NCI-H146 treated with DMSO at 0.1 percent for 48 hours (cell line): Measurements from ENCODE around the gene SUPT4H1.

Source experiments
- DNase-seq: peaks from one replicate; lab custom pipeline; 2025; ENCODE audit not compliant: unreplicated experiment; lab: John Stamatoyannopoulos, UW

The SUPT4H1 gene

DNA sequence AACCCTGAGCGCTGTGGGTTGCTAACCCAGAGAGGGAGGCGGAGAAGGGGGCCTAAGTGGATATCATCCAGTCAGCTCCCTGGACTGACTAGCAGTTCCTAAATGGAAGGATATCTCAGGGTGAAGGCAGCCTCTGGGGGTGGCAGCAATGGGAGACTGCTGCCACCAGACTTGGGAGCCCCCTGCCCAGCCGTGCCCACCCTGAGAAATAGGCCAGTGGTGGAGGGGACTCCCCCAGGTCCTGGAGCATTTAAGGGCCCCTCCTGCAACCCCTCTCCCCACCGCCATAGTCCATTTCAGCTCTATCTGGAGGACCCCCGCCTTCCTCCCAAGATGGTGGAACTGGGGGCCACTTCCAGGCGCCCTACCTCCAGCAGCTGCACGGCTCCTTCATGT, 31.8 kb downstream of the SUPT4H1 start:
- no peak for DNase-seq

DNA sequence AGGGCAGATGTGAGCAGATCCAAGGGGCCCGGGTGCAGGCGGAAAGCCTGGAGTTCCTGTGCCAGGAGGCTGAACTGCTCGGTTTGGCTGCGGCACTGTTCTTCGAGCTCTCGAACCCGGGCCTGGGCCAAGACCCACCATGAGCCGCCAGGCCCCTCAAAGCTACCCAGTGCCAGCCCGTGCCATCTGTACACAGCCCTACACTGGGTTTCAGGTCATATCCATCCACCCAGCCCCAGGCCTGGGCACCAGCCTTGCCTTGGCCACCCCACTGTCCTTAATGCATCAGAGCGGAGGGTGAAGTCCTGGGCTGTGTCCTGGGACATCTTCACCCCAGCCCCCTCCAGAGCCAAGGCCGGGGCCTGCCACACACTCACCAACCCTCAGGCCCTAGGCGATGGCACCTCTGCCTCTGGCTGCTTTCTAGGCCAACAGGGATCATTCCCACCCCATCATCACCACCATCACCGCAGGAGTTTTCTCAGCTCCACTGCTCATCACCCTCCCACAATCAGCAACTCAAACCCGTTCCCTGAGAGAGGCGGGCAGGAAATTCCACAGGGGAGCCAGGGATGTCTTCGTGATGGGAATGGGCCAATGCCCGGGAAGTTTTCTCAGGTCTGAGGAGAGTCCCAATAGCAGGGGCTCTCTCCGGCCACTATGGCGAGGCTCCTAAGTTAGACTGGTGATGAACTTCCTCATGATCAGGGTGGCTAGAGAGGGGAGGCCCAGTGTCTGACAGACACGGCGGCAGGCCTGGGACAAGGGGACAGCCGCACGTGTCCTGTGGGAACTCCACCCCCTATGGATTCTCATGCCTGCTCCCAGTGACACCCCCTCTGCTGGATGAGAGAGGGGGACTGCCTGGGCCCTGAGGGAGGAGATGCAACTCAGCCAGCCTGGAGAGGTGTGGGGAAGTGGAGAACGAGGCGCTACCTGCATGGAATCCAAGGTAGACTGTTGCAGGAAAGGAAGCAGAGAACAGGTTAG, 32.5 kb downstream of the SUPT4H1 start:
- no peak for DNase-seq

DNA sequence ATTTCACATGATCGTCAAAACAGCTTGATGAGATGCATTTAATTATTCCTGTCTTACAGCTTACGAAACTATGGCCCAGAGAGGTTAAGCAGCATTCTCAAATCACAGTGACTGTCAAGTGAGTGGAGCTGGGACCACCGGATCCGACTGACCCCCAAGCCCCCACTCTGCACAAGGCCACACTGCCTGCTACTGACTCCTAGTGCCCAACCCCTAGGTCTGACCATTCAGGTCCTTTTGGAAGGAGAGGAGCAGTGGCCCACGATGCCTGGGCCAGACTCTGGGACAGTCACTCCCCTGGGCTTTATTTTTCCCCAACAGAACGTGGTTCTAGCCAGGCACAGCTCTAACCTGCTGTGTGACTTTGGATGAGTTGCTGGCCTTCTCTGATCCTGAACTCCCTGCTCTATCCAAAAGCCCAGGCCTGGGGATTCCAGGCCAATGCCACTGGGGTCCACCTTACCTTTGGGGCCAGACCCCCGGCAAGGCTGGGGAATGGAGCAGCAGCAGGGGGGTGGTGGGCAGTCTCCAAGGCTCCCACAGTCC, 33.3 kb downstream of the SUPT4H1 start:
- DNase-seq: no peak

DNA sequence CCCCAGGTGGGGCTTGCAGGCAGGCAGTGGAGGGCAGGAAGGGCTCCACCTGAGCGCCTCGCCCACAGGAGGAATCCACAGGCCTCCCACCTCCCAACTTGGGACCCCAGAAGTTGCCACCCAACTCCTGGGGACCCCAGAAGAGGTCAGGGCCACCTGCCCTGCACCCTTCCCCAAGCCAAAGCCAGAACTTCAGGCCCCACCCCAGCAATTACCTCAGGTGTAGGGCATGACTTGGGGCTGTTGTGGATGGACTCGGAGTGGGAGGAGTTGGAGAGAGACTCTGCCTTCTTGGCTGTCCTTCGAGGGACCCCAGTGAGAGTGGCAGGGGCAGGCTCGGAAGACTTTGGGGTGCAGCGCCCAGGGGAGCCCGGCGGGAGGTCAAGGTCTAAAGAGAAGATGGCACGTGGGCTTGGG, 33.9 kb downstream of the SUPT4H1 start:
- DNase-seq: no peak

DNA sequence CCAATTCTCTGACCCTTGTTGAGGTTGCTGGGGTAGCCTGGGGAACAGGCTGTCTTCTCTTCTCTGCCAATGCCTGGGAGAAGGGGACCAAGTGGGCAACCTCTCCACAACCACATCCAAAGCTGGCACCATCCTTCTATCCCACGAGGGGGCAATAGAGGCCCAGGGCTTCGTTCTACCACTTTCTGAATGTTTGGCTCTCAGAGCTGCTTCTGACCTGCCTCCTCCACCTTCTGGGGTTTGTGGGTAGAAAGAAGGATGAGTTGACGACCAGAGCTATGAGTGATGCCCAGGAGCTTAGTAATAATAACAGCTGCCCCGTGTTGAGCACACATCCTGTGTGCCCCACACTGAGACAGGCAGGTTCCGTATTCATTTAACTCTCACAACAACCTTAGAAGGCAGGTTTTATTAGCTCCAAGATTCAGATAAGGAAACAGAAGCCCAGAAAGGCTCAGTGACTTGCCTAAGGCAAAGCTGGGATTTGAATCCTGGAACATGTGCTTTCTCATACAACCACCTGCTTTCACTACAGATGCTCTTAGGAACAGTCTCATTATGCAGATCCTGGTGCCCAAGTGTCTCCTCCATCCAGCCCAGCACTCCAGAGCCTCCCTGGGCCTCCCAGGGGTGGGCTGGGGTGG, 34.5 kb downstream of the SUPT4H1 start:
- DNase-seq: no peak

DNA sequence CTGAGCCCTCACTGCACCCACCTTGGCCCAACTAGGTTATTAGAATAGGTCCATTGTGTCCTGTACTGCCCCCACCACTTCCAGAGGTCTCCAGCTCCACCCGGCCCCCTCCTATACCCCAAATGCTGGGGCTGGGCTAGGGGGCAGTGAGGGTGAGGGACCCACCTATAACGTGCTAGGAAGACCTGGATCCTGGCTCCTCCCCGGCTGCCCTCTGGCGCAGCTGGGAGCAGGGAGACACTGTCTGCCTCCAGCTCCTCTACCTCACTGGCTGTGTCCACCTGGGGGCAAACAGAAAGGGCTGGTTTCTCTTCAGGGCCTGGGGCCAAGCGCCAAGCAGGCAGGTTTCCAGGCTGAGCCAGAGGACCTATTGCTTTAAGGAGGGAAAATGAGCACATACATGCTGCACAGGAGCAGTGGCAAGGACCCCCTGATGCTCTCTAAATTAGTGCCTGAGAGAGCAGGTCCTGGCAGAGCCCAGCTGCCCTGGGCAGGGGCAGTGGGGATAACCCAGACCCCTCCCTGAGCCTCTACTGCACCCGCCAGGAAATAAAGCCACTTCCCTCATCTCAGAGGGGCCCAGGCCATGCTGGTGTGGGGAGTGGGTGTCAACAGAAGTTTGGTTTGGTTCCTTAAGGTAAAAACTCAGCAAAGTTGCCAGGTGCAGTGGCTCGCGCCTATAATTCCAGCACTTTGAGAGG, 35.6 kb downstream of the SUPT4H1 start:
- no peak for DNase-seq

DNA sequence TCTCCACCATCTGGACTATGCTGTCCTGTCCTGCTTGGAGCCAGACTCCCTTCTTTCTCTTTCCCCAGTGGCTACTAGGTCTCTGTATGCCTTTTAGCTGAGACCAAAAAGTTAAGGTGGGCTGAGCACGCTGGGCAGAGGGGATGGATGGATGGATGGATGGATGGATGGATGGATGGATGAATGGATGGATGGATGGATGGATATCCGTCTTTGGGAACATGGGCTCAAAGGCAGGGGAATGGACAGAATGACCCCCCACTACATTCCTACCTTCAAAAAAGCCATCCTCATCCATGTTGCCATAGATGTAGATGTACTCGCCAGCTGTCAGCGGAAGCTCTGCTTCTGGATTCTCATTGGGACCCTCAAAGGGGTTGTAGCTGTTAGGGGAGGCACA, 36.3 kb downstream of the SUPT4H1 start:
- DNase-seq: no peak

DNA sequence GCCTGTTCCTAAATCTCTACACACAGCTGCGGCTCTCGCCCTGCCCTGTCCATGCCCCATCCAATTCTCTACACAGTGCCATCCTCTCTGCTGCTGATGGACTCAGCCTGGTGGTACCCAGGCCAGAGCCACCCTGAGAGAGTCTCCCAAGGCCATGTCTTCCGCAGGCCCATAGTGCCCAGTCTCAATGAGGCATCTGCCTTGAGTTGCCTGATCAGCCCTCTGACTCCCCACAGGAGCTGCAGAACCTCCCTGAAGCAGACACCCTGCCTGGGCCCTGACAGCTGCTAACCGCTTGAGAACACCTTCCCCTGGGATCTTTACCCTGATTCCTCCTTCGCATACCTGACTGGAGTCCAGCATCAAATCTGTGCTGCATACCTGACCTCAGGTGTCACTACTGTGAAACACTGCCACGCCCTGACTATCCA, 36.7 kb downstream of the SUPT4H1 start:
- DNase-seq: no peak

DNA sequence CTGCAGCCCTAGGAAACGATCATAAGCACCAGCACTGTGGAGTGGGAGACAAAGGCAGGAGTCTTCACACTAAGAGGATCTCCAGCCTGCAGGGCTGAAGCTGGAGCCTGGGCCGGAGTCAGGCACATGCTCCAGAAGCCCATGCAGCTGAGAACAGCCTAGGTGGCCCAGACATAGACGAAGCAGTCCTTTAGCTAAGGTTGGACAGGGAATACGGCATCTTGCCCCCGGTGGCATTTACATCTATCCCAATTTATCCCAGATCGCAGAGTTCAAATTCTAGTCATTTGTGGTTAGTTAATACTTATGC, 37.3 kb downstream of the SUPT4H1 start:
- no peak for DNase-seq

DNA sequence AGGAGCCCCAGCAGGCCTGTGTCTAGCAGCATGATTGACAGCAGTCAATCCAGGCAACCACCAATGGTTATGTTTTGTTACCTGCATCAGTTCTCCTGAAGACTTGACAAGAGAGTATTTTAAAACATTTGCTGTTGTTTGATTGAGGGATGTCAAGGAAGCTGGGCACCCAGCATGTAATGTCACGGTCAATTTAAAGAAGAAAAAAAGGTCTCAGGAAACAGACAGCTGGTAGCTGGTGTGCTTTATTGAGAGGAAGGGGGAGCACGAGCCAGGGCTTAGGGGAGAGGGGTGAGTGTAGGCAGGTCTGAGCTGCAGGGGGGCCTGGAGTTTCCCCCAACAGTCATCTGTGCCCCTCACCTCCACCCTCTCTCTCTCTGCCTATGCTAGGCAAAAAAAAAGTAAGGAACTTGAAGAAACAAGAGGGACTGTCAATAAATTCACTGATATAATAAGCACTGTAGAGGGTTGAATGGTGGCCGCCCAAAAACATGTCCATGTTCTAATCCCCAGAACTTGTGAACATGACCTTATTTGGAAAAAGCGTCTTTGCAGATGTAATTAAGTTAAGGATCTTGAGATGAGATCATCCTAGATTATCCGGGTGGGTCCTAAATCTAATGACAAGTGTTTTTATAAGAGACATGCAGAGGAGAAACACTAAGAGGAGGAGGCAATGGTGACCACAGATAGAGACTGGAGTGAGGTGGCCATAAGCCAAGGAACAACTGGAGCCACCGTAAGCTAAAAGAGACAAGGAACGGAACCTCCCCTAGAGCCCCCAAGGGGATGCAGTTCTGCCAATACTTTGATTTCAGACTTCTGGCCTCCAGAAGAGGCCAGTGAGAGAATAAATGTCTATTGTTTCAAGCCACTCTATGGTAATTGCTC, 37.9 kb downstream of the SUPT4H1 start:
- DNase-seq: no peak

DNA sequence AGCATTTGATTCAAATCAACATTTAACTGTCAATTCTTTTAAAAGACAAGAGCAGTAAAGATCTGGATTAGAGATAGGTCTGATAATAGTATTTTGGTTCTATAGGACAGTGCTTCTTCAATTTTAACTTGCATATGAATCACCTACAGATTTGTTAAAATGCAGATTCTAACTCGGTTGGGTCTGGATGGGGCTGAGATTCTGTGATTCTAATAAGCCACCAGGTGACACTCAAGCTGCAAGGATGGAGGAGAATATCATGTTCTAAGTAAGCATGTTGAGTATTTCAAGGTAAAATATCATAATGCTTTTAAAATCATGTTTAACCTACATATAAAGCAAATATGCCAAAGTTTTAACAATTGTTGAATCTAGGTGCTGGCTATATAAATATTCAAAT, 39.2 kb downstream of the SUPT4H1 start:
- DNase-seq: no peak

DNA sequence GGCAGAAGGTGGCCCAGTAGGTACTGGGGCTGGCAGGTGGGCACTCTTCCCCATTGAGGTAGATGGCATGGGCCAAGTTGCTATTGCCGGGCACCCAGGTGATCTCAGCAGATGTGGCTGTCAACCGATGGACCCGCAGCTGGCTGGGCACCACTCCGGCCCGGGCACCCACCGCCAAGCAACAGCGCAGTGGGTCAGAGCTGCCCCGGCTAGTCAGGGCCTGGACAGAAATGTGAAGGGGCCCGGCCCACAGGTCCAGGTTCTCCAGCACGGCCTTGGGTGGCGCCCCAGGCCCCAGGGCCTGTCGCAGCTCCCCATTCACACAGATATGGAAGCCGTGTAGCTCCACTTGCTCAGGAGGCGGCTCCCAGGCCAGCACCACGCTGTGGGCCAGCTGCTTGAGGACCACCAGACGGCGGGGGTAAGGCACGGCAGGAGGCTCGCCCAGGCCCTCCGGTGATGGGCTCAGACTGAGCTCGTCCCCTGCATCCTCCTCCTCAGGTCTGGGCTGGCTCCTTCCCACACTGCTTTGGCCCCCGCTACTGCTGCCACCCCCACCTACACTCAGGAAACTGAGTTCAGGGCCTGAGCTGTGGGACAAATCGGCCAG, 39.9 kb downstream of the SUPT4H1 start:
- no peak for DNase-seq

DNA sequence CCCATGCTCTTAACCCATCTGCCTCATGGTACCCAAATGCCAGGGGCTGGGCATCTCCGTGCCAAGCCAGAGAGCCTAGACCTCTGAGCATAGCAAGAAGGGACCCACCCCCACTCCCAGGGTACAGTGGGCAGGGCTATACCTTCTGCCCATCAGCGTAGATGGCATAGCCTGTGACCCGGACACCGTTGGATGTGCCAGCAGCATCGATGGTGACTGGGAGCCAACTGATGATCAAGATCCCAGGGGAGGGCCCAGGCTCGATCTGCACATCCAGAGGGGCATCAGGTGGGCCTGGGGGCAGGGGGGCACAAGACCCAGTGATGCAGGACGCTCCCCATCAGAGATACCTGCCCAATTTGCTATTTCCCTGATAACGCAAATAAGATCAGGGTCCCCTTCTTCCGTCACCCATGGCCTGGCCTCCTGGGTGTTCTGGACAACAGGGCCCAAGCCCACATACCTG, 40.5 kb downstream of the SUPT4H1 start:
- DNase-seq: no peak

DNA sequence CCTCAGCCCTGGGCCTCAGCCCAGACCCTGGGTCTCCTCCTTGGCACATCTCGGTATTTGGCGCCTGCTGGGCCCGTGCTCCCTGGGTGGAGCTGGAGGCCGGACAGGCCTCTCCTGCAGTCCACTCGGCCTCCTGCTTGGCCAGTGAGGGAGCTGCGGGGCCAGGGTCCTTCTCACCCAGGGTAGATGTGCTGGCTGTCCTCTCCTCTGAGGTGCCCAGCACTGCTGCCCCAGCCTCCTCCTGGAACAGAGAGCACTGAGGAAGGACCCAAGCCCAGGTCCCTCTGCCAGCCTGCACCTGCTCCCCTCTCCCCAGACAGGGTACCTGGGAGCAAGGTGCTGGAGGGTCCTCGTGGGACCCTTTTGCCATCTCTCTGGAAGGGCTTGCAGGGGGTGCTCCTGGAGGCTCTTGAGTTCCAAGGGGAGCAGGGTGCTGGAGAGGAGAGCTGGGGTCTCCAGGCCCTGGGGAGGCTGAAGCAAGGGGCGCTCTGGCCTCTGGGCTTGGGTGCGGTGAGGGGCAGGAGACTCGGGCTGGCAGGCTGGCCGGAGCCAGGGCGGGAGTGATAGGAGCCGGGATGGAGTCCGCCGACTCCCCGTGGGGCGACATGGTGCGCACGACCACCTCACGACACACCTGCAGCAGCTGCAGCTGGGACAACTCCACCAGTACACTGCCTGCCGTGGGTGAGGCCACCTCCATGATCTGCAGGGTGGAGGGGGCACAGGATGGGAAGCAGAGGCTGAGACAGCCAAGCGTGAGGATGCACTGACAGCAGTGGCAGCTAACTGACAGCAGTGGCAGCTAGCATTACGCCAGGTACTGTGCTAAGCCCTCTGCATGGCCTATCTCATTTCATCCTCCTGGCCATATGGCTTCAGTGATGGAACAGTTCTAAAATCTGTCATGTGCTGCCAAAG, 41.2 kb downstream of the SUPT4H1 start:
- DNase-seq: no peak

DNA sequence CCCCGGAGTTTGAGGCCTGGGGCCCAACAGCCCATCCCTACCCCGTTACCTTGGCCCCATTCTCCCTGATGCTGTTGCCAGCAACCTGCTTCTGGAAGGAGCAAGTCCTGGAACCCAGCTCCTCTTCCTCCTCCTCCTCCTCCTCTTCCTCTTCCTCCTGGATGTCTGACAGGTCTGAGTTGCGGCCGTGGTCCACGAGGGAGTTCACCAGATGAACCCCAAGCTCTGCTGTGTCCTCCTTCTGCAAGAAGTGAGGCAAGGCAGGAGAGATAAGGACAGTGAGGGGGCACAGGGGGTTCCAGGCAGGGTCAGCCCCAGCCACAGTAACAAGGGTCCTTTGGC, 42.1 kb downstream of the SUPT4H1 start:
- DNase-seq: no peak

DNA sequence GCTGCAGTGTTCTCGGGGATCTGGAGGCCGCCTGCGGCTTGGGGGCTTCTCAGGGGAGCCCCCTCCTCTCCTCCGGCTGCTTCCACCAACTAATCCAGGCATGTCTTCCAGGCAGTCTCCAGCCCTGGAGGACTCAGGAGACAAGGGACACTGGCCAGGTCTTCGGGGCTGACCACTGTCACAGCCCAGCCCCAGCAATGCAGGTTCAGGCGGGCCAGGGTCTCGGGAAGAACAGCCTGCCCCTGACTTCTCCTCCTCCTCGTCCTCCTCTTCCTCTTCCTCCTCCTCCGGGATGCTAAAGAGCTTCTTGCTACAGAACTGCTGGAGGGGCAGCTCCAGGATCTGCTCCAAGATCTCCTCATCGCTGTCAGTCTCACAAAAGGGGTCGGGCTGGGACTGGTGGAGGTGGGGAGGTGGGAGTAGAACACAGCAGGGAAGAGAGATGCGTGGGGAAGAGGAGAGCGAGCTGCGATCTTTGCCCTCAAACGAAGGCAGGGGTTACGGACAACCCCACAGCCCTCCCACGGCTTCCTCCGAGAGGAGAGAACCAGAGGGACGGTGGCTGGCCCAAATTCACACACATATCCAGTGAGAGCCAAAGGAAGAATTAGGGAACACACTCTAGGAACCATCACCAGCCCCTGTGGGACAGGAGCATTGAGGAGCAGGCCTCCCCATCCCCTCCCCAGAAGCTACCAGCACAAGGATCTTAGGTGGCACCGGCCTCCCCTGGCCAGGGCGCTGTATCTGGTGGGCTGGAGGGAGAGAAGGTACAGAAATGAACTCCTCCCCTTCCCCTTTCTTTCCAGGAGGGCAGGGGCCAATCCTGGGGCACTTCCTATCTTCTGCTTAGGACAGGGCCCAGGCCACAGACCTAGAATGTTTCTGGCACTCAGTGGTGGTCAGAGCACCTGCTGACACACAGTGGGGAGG, 42.8 kb downstream of the SUPT4H1 start:
- no peak for DNase-seq

DNA sequence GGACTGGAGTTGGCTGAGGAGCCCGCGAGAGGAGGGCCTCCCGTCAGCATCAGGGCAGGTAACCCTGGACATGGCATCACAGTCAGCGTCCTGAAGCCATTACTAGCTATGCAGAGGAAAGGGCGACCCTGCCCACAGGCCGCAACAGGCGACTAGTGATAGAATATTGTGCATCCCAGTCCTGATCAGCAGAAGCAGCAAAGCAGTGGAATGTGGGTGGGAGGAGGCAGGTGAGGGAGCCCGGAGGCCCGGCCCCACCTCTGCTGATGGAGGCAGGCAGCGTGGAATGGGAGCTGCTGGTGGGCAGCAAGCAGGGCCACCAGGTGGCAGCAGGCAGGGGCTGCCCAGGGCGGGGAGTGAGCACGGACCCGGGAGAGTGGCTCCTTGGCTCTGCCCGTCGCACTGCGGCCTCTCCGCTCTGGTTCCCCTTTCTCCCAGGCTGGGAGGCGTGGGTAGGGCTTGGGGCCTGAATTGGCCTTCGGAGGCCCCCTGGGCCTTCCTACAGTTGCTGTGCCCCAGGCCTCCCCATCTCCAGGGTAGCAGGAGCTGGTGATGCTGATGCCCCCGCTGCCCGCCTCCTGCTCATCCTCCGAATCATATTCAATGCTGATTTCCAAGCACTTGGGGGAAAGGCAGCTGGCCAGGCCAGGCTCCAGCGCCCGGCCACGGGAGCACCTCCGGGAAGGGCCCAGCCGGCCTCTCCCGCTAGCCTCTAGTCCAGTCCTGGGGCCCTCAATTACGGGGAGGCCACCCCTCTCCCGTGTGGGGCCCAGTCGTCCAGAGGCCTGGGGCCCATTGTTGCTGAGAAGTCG, 43.6 kb downstream of the SUPT4H1 start:
- no peak for DNase-seq
